Liver (tissue), 3 donors: ENCODE measurements around the gene E2F7.

Experiments used
- ATF3 ChIP-seq: IDR thresholded peaks from 2 replicates; pipeline ENCODE4 v1.6.1; 2016; ENCODE audit warnings: antibody characterized with exemption
- CTCF ChIP-seq: fragments of 150-350 bp; IDR thresholded peaks from 2 replicates; pipeline ENCODE4 v1.5.1; 2017; ENCODE audit warnings: improper control_type of control experiment, low read depth, low read length; ENCODE audit not compliant: missing input control
- FOXA1 ChIP-seq: IDR thresholded peaks from 2 replicates; pipeline ENCODE4 v1.6.1; 2016; ENCODE audit warnings: antibody characterized with exemption
- donor health status: healthy.
- donor health status: healthy.

- TF ChIP-seq FOXA1: no peak
- TF ChIP-seq CTCF: no peak
- TF ChIP-seq ATF3: no peak
These were observed 81.9 kb downstream of the E2F7 start for GRCh38 chr12:76983420-76983819.
